ENCODE data around the gene RFESD.
"Not testable (repeated sequence)": the region's sequence is repeated elsewhere in the genome, so short reads cannot be mapped to it uniquely, and the experiment has no call there.

Gene RFESD

DNA sequence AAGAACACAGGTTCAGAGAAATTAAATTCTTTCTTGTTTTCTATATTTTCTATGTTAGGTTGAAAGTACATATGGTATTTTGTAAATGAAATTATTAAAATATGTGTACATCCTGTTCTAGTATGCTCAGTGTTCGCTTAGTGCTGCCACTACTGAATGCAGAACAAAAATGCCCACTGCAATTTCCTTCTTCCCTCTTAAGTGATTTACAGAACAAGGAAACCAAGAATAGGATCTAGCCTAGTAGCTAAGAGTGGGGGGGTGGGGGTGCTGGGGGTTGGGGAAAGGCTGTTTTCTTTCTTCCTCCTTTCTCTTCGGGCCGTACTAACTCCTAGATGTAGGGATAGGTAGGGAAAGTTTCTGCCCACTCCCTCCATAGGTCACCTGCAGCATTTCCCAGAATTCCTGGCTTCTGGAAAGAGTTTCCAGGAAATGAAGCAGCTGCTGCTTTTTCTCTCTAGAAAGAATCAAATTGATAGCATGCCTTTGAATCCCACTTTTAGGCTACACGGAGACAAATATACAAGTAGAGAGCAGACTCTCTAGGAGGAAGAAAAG, 20.6 kb downstream of the RFESD start:
- DNase-seq (ENCODE audit: low spot score) = no peak

DNA sequence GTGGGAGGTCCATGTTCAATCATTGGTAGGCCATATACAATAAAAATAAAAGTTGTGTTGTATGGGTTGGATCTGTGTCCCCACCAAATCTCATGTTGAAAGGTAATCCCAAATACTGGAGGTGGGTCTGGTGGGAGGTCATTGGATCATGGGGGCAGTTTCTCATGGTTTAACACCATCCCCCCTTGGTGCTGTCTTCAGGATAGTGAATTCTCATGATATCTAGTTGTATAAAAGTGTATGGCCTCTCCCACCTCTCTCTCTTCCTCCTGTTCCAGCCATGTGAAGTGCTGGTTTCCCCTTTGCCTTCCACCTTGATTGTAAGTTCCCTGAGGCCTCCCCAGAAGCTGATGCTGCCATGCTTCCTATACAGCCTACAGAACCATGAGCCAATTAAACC, 21.1 kb downstream of the RFESD start:
- no peak for DNase-seq (ENCODE audit: low spot score)

DNA sequence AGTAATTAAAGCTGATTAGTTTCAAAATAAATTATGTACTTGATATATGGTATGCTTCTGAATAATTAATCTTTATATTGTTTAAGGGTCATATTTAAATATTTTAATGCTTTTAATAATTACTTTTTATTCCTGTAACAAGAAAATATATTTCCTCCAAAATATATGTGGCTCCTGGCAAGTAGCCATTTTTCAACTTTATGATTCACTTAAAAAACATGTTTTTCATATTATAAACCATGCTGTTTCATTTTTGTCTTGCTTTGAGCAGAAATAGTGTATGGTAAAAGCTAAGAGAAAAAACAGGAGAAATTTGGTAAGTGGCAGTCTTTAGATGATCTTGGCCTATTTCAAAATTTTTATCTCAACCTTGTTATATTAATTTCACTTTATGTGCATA, 21.6 kb downstream of the RFESD start:
- no peak for DNase-seq (ENCODE audit: low spot score)

DNA sequence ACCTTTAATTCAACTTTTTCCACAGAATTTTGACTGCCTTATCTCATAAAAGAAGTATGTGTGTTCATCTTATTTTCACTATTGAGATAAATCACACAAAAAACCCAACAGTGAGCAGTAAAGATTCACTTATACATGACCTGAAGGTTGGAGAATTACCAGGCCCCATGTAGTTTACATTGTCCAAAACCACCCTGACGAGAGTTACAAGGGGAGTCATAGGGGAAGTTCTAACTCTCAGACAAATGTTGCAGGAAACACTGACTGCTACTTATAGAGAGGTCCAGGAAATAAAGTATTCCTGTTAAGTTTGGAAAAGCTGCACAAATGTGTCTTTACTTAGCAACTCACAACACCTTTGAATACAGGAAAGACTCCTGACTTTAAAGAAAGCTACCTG, 22.2 kb downstream of the RFESD start:
- DNase-seq (ENCODE audit: low spot score) = no peak

DNA sequence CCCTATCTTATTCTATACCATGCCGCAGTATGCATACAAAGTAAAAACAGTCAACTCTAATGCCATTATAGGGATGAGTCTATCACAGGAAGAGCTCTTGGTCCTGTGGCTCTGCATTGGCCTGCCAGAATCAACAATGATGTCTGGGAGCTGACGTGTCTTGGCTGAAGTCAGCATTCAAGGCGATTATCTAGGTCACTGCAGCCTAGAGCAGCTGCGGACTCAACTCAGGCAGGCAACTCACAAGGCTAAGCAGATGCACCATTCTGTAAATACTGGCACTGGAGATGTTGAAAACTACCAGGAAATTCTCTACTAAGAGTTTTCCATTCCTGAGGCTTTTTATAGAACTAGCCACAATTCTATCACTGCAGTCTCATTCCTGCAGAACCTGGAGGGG, 23.0 kb downstream of the RFESD start:
- DNase-seq (ENCODE audit: low spot score) = no peak

DNA sequence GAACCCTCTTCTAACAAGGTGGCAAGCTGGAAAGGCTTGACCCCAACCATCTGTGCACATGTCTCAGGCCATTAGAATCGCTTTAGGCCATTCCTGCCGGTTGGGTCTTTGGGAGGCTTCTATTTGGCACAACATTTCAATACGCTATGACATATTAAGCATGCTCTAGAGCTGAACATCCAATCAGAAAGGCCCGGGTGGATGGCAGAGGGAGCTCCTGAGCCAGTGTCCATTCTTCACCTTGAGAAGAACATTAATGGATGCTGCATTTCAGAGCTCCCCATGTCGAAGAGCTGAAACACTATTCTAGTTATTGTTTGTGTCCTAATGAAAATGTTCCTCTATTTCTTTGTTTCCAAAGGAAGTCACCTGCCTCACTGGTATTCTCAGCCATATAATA, 23.4 kb downstream of the RFESD start:
- DNase-seq (ENCODE audit: low spot score) = no peak

DNA sequence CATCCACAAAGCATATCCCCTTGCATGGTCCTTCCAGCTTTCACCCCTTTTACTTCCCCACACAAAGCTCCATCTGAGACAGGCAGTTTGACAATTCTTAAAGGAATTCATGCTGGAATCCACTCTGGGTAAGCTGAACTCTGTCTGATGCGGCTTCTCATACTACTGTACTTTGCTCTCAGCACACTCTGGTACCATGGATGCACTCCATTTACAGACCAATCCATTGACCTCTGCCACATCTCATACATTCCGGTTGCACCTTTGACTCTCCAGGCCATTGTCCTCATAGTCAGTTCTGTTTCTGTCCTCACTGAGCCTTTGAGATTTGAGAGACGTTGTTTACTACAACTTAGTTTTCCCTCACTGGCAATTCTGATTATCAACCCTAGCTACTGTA, 24.0 kb downstream of the RFESD start:
- DNase-seq (ENCODE audit: low spot score) = no peak

DNA sequence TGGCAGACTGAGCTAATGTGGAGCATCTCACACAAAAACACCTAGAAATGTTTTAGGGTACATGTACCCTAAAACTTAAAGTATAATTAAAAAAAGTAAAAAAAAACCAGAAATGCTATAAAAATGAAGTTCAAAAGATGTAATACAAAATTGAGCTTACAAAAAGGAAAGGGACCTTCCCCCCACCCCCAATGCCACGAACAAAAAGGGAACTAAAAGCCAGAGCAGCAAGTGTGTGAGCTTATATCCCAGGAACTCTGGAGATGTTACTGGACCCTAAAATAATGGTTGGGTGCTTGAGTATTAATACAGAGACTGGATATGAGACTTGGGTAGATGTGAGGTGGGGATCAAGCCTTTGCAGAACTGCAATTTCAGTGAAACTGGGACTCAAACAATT, 25.2 kb downstream of the RFESD start:
- no peak for DNase-seq (ENCODE audit: low spot score)

DNA sequence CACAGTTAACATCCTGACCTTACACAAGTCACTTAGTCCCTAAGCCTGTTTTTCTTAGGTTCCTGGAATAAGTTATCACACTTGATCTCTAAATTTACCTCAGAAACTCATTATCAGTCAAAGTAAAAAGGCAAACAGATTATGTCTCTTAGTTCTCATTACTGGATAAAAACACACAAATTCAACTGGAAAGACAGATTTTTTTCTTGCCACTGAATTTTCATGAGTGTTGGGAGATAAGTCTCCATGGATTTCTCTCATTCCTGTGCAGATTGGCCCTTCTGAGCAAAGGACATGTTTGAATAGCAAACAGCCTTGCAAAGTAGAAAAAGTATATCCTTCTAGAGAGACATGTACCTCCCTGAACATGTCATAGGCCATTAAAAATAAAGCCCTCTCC, 26.1 kb downstream of the RFESD start:
- no peak for DNase-seq (ENCODE audit: low spot score)

DNA sequence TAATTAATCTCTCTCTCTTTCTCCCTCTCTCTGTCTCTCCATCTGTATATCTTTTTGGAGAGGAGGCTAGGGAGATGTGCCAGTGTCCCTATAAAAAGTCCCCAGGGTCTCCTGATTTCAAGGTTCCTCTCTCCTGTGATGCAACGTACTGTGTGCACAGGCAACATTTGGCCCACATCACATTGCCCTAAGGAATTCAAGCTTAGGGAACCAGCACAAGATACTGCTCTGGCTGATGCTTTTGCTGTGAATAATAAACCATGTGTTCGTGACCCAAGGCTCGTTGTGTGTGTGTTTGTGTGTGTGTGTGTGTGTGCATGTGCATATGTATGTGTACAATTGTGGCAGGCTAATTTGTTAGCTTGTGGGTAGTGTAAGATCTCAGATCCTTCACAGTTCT, 26.5 kb downstream of the RFESD start:
- DNase-seq (ENCODE audit: low spot score) = no peak

DNA sequence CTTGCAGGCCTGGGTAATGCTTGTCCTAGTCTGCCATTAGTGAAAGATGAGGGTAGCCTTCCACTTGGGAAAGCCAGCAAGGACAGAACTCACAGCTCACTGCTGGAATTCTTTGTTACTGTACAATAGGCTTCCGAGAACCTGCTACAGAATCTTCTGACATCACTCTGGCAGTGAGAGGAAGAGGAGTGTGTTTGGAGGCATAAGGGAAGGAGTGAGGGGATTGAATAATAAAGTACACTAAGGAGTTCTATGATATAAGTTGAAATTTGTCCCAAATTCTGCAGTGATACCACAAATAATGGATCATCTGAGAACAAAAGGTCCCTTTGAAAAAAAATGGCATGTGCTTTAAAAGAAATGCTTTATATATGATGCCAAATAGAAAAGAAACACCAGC, 36.3 kb downstream of the RFESD start, which contains the start of gene SPATA9:
Gene SPATA9 (minus strand): TSS at position 101 of the 400 bp plus-strand sequence. CDS start 137 bp downstream, outside the sequence.
- no peak for DNase-seq (ENCODE audit: low spot score)

DNA sequence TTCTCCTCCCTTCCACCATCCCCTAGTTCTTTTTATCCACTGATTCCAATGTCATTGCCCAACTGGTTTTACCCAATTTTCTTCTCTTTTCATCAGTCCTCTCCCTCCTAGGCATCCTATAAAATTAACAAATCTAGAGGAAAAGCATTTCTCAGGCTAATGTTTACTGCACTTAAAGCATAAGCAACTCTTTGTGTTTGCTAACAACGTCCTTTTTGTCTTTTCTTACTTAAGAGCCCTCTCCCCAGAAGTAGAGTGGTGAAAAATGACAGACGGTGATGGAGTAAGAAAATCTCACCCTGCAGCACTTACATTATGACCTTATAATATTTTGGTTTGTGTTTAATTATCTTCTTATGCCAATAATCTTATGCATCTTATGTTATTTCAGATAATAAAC, 37.8 kb downstream of the RFESD start:
- no peak for DNase-seq (ENCODE audit: low spot score)

DNA sequence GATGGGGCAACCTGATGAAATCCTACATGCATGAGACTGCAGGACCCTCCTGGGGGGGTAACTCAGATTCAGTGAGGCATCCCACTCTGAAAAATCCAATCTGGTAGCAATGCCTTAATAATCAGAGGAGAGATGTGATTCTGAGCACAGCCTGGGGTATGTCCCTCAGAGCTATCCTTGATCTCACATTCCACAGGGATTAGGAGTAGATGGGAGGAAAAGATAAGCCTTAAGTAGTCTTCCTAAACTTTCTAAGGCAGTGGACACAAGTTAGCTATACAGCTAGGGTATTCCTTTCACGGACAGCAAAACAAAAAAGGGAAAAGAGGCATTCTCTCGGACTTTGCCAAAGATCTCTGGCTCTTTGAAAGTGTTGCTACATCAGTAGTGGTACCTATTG, 40.1 kb downstream of the RFESD start:
- DNase-seq (ENCODE audit: low spot score) = no peak

DNA sequence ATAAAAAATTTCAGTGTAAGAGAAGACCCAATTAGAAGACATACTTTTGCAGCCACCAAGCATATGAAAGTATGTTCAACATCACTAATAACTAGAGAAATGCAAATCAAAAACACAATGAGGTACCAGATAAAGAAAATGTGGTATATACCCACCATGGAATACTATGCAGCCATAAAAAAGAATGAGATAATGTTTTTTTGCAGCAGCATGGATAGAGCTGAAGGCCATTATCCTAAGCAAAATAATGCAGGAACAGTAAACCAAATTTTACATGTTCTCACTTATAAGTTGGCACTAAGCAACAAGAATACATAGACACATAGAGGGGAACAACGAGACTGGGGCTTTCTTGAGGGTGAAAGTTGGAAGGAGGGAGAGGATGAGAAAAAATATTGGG, 43.1 kb downstream of the RFESD start:
- DNase-seq (ENCODE audit: low spot score) = no peak

DNA sequence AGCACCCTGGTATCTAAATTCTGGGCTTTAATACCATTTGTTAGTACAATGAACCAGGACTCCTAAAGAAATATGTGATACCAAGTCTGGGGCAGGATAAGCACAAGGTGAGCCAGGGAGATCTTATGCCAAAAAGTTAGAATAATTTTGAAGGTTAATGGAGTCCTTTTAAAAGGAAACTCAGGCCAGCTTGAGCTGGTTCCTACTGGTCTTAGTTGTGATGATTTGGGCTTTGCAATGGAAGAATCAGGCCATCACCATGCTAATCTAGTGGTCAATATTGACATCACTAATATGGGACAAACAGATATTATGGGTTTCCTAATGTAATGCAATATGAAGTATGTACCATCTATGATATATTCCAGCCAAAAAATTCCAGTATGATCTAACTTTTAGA, 43.8 kb downstream of the RFESD start:
- no peak for DNase-seq (ENCODE audit: low spot score)

DNA sequence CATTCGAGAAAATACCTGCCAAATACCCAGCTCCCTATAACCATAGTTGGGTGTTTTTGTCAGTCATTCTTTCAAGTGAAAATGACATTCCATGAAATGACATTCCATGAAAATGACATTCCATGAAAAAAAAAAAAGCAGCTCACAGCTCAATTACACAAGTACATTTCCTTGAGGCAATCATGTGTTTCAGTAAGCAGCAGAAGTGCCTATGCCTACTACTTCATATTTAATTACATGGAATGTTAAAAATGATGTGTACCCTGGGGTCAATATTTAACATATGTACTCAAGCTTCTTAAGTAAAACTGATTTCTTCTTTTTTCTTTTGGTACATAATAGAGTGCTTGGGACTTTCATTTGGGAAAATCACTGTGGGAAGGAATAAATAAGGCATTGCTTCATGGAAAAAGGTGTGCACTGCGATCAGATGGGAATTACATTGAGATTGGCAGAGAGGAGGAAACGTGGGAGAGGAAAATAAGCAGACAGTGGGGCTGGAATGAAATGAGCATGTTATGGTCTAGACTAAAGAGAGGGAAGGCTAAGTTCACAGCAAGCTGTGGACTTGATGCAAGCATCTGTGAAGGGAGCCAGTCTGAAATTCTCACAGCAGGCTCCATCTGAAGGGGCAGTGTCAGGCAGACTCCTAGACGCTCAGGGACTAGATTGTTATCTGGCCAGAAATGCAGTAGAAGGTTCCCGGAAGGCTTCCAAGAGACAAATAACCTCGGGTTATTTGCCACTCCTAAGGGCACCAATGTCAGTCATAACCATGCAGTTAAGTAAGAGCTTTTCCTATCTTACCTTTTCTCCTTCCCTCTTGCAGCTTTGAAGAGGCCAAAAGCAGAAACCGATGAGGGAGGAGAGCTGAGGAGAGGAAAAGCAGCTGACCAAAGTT, 51.5 kb downstream of the RFESD start:
- DNase-seq (ENCODE audit: low spot score) = no peak

DNA sequence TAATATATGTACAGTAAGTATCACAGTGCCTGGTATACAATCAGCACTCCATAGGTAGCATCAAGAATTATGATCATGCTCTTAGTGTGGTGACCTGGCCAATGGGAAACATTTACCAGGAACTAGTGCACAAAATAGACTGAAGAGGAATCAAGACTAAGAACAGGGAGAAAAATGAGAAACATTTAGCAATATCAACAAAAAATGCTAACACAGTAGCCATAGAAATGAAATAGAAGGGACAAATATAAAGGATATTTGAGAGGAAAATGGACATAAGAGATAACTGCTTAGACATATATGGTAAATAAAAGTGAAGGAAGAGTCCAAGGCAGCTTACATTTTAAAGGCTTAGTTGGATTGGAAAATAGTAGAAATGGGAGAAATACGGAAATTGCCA, 52.8 kb downstream of the RFESD start:
- no peak for DNase-seq (ENCODE audit: low spot score)

DNA sequence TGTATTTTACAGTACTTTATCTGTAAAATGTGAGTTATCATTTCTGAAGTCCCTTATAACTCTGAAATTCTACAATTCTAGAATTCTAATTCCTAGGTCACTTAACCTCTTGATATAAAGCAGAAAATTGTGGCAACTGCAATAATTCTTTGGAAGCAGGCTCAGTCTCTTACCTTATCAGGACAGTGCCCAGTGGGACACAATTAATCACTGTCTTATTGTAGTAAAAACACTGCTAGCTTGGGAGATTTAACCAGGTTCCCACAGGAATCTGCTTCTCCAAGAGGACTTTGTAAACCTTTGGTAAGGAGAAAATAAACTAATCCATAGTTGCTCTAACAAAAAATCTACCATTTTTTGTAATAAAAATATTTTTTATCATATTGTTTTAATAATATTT, 54.5 kb downstream of the RFESD start:
- no peak for DNase-seq (ENCODE audit: low spot score)

DNA sequence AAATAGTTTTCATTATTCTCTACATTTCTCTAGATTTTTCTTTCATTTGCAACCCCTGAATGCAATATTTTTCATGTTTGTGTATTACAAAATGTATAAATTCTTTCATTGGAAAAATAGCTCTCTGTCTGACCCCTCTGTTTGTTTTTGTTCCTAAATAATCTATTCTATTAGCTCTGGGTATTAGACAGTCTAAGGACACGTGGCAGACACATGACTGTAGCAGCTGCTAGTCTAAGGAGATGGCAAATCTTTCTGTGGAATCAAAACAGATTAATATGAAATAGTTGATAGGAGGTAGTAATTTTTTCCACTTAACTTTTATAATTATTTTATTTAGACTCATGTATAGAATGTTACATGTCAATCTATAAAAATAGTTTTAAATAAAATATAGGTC, 57.6 kb downstream of the RFESD start:
- no peak for DNase-seq (ENCODE audit: low spot score)

DNA sequence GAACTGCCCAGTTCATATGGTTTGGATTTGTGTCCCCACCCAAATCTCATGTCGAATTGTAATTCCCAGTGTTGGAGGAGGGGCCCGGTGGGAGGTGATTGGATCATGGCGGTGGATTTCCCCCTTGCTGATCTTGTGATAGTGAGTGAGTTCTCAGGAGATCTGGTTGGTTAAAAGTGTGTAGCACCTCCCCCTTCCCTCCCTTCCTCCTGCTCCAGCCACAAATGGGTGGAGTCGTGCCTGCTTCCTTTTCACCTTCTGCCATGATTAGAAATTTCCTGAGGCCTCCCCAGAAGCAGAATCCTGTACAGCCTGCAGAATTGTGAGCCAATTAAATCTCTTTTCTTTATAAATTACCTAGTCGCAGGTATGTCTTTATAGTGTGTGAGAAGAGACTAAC, 59.6 kb downstream of the RFESD start:
- DNase-seq (ENCODE audit: low spot score) = not testable (repeated sequence)

DNA sequence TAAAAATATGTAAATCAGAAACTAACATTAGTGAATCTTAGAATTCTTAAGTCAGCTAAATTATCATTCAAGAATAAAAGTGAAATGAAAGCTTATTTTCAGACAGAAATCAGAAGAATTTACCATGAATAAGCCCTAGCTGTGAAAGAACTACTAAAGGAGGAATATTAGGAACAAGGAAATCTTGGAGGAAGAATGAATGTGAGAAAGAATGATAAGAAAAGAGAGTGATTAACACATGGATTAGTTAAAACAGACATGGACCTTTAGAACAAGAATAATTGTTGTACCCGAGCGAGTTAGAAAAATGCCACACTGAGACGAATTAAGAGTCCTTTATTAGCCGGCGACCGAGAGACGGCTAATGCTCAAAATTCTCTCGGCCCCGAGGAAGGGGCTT, 60.5 kb downstream of the RFESD start:
- DNase-seq (ENCODE audit: low spot score) = no peak
